ENCODE data around the gene FGF6.

GRCh38 chr12:4412056-4412455 lies 33.6 kb downstream of the FGF6 start:
- no peak for TF ChIP-seq CTCF (IDR thresholded peaks at IDR 0.05; ENCODE audit: poor library complexity)
- no peak for TF ChIP-seq EZH2 (IDR thresholded peaks at IDR 0.05; ENCODE audit: borderline replicate concordance)
